ENCODE measurements around the gene RXRB. TPM values are rescaled to one million over a fixed set of nuclear protein-coding genes. Genes with fewer than 3 reads are reported as not detected.

RXRB gene
- total and polyA plus RNA-seq, 2 of the 8 experiments (the other 6 are each of a cell fraction or from before 2014, with no cell fraction given) = 13.0 to 18.1 TPM

GRCh38 chr6:33248932-33249731 lies 48.7 kb upstream of the RXRB start (continued):
- TF ChIP-seq FOSL1 (IDR thresholded peaks at IDR 0.05; ENCODE audit: insufficient read depth, low read depth, low read length) (no peak), YY1 (IDR thresholded peaks at IDR 0.05; ENCODE audit: low read depth, low read length) (no peak), GABPA (IDR thresholded peaks at IDR 0.05; ENCODE audit: borderline replicate concordance, insufficient read depth, low read length) (no peak), CTCF (IDR thresholded peaks at IDR 0.05; ENCODE audit: control extremely low read depth in 1 of 3, insufficient read depth in 1 of 3, low read depth in 1 of 3, low read length in 3 of 3) (no peak), SIX5 (IDR thresholded peaks at IDR 0.05; ENCODE audit: low read depth, low read length) (no peak), JUND (IDR thresholded peaks at IDR 0.05; ENCODE audit: low read length) (no peak), BCL11A (IDR thresholded peaks at IDR 0.05; ENCODE audit: low read depth in 2 of 2, low read length in 2 of 2) (no peak), SP4 (IDR thresholded peaks at IDR 0.05; ENCODE audit: low read length) (no peak), KDM4A (IDR thresholded peaks at IDR 0.05; ENCODE audit: low read depth, low read length, severe bottlenecking) (peak; percentile 77), CBX5 (IDR thresholded peaks at IDR 0.05; ENCODE audit: low read depth, low read length) (no peak), RXRA (IDR thresholded peaks at IDR 0.05; ENCODE audit: insufficient read depth, low read depth, low read length) (no peak), POLR2AphosphoS5 (IDR thresholded peaks at IDR 0.05; ENCODE audit: low read depth, low read length) (peak; percentile 46; the same call in 1 of the 2 replicates), RAD21 (IDR thresholded peaks at IDR 0.05 in 1 of 2, conservative IDR thresholded peaks at IDR 0.05 in 1 of 2; ENCODE audit: low read depth in 2 of 2, low read length in 2 of 2) (peak; percentile 6 to 22; a peak in 1 of 4 replicates), EGR1 (IDR thresholded peaks at IDR 0.05; ENCODE audit: borderline replicate concordance, low read depth, low read length) (no peak), RNF2 (IDR thresholded peaks at IDR 0.05; ENCODE audit: borderline replicate concordance, low read depth, low read length, missing control alignments, poor library complexity, severe bottlenecking) (no peak), HDAC6 (IDR thresholded peaks at IDR 0.05; ENCODE audit: low read depth, low read length) (no peak), NRF1 (IDR thresholded peaks at IDR 0.05; ENCODE audit: low read depth, low read length) (0 out of 2 replicates have a peak, but pooled peaks have one; percentile 9), E2F6 (IDR thresholded peaks at IDR 0.05) (no peak; the same call in 1 of the 2 replicates)

All from H1 (cell line).